ENCODE results near the gene ZDHHC14.
"Not testable (repeated sequence)": the region's sequence is repeated elsewhere in the genome, so short reads cannot be mapped to it uniquely, and the experiment has no call there.

Gene ZDHHC14

DNA sequence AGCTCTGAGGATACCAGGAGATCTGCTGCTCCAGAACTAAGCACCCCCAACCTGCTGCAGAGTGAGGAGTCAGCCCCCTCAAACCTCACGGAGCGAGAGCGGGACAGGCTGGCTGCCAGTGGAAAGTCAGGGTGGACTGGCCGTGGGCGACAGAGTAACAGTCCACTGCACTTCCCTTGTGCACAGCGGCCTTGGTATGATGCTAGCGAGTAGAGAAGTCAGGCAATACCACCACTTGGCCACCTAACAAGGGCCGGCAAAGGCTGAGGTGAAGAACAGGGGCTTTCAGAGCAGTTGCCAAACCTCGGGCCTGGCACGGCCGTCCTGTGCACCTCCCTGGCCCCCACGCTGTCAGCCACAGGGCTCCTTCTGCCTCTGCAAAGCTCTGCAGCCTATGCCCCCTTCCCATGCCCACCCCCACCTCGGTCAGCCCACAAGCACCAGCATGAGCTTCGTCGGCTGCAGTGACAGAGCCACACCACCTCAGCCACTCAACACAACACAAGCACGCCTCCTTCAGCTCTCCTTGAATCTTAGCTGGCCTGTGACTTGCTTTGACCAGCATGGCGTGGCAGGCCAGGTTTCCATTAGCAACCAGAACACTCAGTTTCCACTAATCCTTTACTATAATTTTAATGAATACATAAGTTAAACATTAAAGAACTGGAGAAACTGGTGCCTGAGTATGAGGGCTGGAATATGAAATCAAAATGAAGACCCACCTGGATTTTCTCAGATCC is 314.5 kb downstream of the ZDHHC14 start:
- no peaks in the 10 kb centered on the region for H3K36me3 ChIP-seq
- H3K27me3 ChIP-seq, result no peaks in the 10 kb centered on the region
- no peak overlapping the region for H3K27ac ChIP-seq
- H3K4me1 ChIP-seq, result peaks cover 5 to 22% (median 15%) of the 10 kb centered on the region in 10 experiments; a peak in 17 of 20 replicates
- H3K9ac ChIP-seq, result no peak overlapping the region
- no peak overlapping the region for H3K4me2 ChIP-seq
- no peaks in the 10 kb centered on the region for H4K20me1 ChIP-seq
- no peak overlapping the region for H3K4me3 ChIP-seq
- TF ChIP-seq Cebpa-rat (IDR thresholded peaks at IDR 0.05), result no peak
- peaks cover 0 to 14% (median 7%) of the 10 kb centered on the region in 11 experiments; a peak in 12 of 22 replicates for H3K9me3 ChIP-seq (replicated peaks in 1 of 11)

GRCh38 chr6:157699777-157700636 is 319.0 kb downstream of the ZDHHC14 start:
- Histone ChIP-seq H3K4me3 (no peak overlapping the region), H3K9ac (no peak overlapping the region), H3K4me2 (no peak overlapping the region), H3K36me3 (no peaks in the 10 kb centered on the region), H3K27ac (no peak overlapping the region), H4K20me1 (no peaks in the 10 kb centered on the region), H3K27me3 (no peaks in the 10 kb centered on the region), H3K9me3 (replicated peaks in 1 of 11) (peaks cover 0 to 14% (median 7%) of the 10 kb centered on the region in 11 experiments; a peak in 12 of 22 replicates), H3K4me1 (peaks cover 0 to 4% (median 0%) of the 10 kb centered on the region in 10 experiments; a peak in 1 of 20 replicates)
- no peak for TF ChIP-seq Cebpa-rat (IDR thresholded peaks at IDR 0.05)

DNA sequence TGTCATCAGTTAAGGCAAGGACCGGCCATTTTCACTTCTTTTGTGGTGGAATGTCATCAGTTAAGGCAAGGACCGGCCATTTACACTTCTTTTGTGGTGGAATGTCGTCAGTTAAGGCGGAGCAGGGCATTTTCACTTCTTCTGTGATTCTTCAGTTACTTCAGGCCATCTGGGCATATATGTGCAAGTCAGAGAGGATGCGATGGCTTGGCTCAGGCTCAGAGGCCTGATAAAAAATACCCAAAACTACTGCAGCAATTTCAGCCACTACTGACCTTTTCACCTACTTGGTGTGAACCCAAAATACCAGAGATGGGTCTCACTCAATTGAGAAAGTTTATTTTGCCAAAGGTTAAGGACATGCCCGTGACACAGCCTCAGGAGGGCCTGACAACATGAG is 325.4 kb downstream of the ZDHHC14 start:
- not testable (repeated sequence) for H3K9ac ChIP-seq; H3K27me3 ChIP-seq; H3K4me3 ChIP-seq; H3K36me3 ChIP-seq; H3K4me2 ChIP-seq; H3K4me1 ChIP-seq; H3K27ac ChIP-seq; H3K9me3 ChIP-seq (replicated peaks in 1 of 11); H4K20me1 ChIP-seq

GRCh38 chr6:157706883-157707282 is 325.9 kb downstream of the ZDHHC14 start:
- Histone ChIP-seq H3K9ac (no peak overlapping the region), H3K4me3 (no peak overlapping the region), H3K9me3 (replicated peaks in 1 of 11) (no peaks in the 10 kb centered on the region), H3K27ac (no peak overlapping the region), H3K27me3 (no peaks in the 10 kb centered on the region), H3K36me3 (no peaks in the 10 kb centered on the region), H3K4me1 (no peaks in the 10 kb centered on the region), H4K20me1 (no peaks in the 10 kb centered on the region), H3K4me2 (no peak overlapping the region)
- no peak for TF ChIP-seq Cebpa-rat (IDR thresholded peaks at IDR 0.05)

GRCh38 chr6:157707576-157707975 is 326.6 kb downstream of the ZDHHC14 start:
- no peaks in the 10 kb centered on the region for H3K9me3 ChIP-seq (replicated peaks in 1 of 11)
- H3K36me3 ChIP-seq, result no peaks in the 10 kb centered on the region
- no peak overlapping the region for H3K4me3 ChIP-seq
- no peak overlapping the region for H3K4me2 ChIP-seq
- no peaks in the 10 kb centered on the region for H3K27me3 ChIP-seq
- TF ChIP-seq Cebpa-rat (IDR thresholded peaks at IDR 0.05), result no peak
- no peaks in the 10 kb centered on the region for H4K20me1 ChIP-seq
- H3K4me1 ChIP-seq, result no peaks in the 10 kb centered on the region
- no peak overlapping the region for H3K27ac ChIP-seq
- H3K9ac ChIP-seq, result no peak overlapping the region

- Histone ChIP-seq H4K20me1 (no peaks in the 10 kb centered on the region), H3K27me3 (no peaks in the 10 kb centered on the region), H3K9me3 (replicated peaks in 1 of 11) (no peaks in the 10 kb centered on the region), H3K4me1 (no peaks in the 10 kb centered on the region), H3K36me3 (no peaks in the 10 kb centered on the region), H3K27ac (no peak overlapping the region), H3K9ac (no peak overlapping the region), H3K4me3 (no peak overlapping the region), H3K4me2 (no peak overlapping the region)
- no peak for TF ChIP-seq Cebpa-rat (IDR thresholded peaks at IDR 0.05)
These were observed 327.2 kb downstream of the ZDHHC14 start for GRCh38 chr6:157708239-157708638.

GRCh38 chr6:157708933-157709332 is 327.9 kb downstream of the ZDHHC14 start:
- TF ChIP-seq Cebpa-rat (IDR thresholded peaks at IDR 0.05), result no peak
- no peaks in the 10 kb centered on the region for H3K4me1 ChIP-seq
- no peak overlapping the region for H3K27ac ChIP-seq
- no peaks in the 10 kb centered on the region for H3K36me3 ChIP-seq
- no peaks in the 10 kb centered on the region for H3K9me3 ChIP-seq (replicated peaks in 1 of 11)
- H3K4me2 ChIP-seq, result no peak overlapping the region
- H3K4me3 ChIP-seq, result no peak overlapping the region
- no peak overlapping the region for H3K9ac ChIP-seq
- H4K20me1 ChIP-seq, result no peaks in the 10 kb centered on the region
- no peaks in the 10 kb centered on the region for H3K27me3 ChIP-seq

DNA sequence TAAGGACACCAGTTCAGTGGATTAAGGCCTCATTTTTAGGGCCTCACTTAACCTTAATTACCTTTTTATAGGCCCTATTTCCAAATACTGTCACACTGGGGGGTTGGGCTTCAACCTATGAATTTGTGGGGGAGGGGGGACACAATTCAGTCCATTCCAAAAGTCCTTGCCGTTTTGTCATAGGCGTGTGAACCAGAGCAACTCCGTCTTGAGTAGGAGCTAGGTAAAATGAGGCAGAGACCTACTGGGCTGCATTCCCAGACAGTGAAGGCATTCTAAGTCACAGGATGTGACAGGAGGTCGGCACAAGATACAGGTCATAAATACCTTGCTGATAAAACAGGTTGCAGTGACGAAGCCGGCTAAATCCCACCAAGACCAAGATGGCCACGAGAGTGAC is 328.6 kb downstream of the ZDHHC14 start:
- Histone ChIP-seq H3K27ac (no peak overlapping the region), H3K4me1 (no peaks in the 10 kb centered on the region), H3K4me2 (no peak overlapping the region)

DNA sequence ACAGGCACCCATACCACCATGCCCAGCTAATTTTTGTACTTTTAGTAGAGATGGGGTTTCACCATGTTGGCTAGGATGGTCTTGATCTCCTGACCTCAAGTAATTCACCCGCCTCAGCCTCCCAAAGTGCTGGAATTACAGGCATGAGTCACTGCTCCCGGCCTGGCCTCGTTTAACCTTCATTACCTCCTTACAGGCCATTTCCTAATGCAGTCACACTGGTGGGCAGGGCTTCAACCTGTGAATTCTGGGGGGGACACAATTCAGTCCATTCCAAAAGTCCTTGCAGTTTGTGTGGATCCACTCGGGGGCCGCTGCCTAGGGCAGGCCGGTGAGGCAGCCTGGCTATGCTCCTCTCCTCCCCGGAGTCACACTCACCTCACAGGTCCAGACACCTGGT is 329.6 kb downstream of the ZDHHC14 start:
- H3K4me1 ChIP-seq, result no peaks in the 10 kb centered on the region
- no peaks in the 10 kb centered on the region for H4K20me1 ChIP-seq
- H3K9ac ChIP-seq, result no peak overlapping the region
- TF ChIP-seq Cebpa-rat (IDR thresholded peaks at IDR 0.05), result no peak
- no peak overlapping the region for H3K27ac ChIP-seq
- H3K27me3 ChIP-seq, result no peaks in the 10 kb centered on the region
- no peak overlapping the region for H3K4me3 ChIP-seq
- H3K36me3 ChIP-seq, result no peaks in the 10 kb centered on the region
- H3K9me3 ChIP-seq (replicated peaks in 1 of 11), result no peaks in the 10 kb centered on the region
- no peak overlapping the region for H3K4me2 ChIP-seq

More for the DNA sequence above, 328.6 kb downstream of the ZDHHC14 start:
- H3K9ac ChIP-seq, result no peak overlapping the region
- no peaks in the 10 kb centered on the region for H3K36me3 ChIP-seq
- H3K27me3 ChIP-seq, result no peaks in the 10 kb centered on the region
- no peak for TF ChIP-seq Cebpa-rat (IDR thresholded peaks at IDR 0.05)
- H3K4me3 ChIP-seq, result no peak overlapping the region
- no peaks in the 10 kb centered on the region for H3K9me3 ChIP-seq (replicated peaks in 1 of 11)
- H4K20me1 ChIP-seq, result no peaks in the 10 kb centered on the region

DNA sequence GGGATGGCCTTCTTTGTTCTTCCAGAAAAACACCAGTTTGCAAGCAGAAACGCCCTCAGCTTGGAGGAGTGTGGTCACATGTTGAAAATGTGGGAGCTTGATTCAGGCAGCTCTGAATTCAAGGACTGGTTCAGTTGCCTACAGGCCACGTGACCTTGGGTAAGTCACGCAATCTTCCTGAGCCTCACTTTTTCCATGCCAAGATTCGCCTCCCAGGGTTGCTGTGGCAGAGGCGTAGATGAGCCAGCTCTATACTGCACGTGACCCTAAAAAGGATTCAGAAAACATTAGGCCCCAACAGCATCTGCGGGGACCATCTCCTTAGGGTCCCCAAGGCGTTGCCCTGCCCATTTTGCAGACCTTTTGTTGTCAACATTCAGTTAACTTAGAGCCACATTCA is 330.1 kb downstream of the ZDHHC14 start:
- TF ChIP-seq Cebpa-rat (IDR thresholded peaks at IDR 0.05), result no peak
- Histone ChIP-seq H3K9me3 (replicated peaks in 1 of 11) (no peaks in the 10 kb centered on the region), H3K9ac (no peak overlapping the region), H3K4me3 (no peak overlapping the region), H3K4me1 (no peaks in the 10 kb centered on the region), H4K20me1 (no peaks in the 10 kb centered on the region), H3K27me3 (no peaks in the 10 kb centered on the region), H3K4me2 (no peak overlapping the region), H3K36me3 (no peaks in the 10 kb centered on the region), H3K27ac (no peak overlapping the region)

Data from BLaER1 treated with 17β-estradiol and CSF1 and Interleukin-3, amounts not matched to agents 10 nM and 100 nM (cell line).